Stomach (tissue), 9 donors: ENCODE results near the gene ATP6V0C. TPM values are rescaled to one million over a fixed set of nuclear protein-coding genes. Genes with fewer than 3 reads are reported as not detected.

ENCODE experiments used
- DNase-seq, 2 donors: peaks; one replicate each; pipeline versions ENCODE4 v3.0.0 to v3.0.0-alpha.2; 2013 to 2019
- H3K27ac ChIP-seq, 5 donors: fragments of 200-600 bp in 4 of 5; sonication (generic) in 4 of 5; one replicate each; pipeline ENCODE4 v1.5.1; 2013 to 2019; ENCODE audit warnings: mild to moderate bottlenecking in 1 of 5, moderate library complexity in 1 of 5
- H3K27me3 ChIP-seq, 3 donors: fragments of 200-600 bp; sonication (generic); one replicate each; pipeline ENCODE4 v1.5.1; 2017 to 2019; ENCODE audit warnings: mixed run types in 1 of 3
- H3K36me3 ChIP-seq, 4 donors: fragments of 200-600 bp; sonication (generic); 1 replicate in 3 of 4; 2 replicates in 1 of 4; pipeline ENCODE4 v1.5.1; 2016 to 2019
- H3K4me1 ChIP-seq, 4 donors: fragments of 200-600 bp; sonication (generic); one replicate each; pipeline ENCODE4 v1.5.1; 2016 to 2019
- H3K4me3 ChIP-seq, 4 donors: fragments of 200-600 bp; sonication (generic) in 3 of 4; one replicate each; pipeline ENCODE4 v1.5.1; 2016 to 2019; ENCODE audit warnings: mild to moderate bottlenecking in 1 of 4
- H3K9me3 ChIP-seq, 4 donors: fragments of 200-600 bp; sonication (generic); one replicate each; pipeline ENCODE4 v1.5.1; 2016 to 2019
- EP300 ChIP-seq: sonication (generic); formaldehyde crosslinking; IDR thresholded peaks from one replicate; pipeline ENCODE4 v1.6.1; 2017; ENCODE audit warnings: antibody characterized with exemption
- POLR2A ChIP-seq, 4 donors: fragments of 450-650 bp; IDR thresholded peaks; one replicate each; pipeline ENCODE4 v1.6.1; 2016; ENCODE audit warnings: antibody characterized with exemption in 4 of 4, control low read depth in 2 of 4, mild to moderate bottlenecking in 1 of 4, moderate library complexity in 1 of 4
- POLR2AphosphoS5 ChIP-seq, 3 donors: sonication (generic); formaldehyde crosslinking; IDR thresholded peaks; one replicate each; pipeline ENCODE4 v1.6.1; 2016; ENCODE audit warnings: antibody characterized with exemption in 3 of 3
- WGBS, 5 donors: extraction: QIAGEN DNeasy Blood & Tissue Kit in 3 of 5; methylation state at CpG; one replicate each; pipeline versions ENCODE4 v1.1.5 to v1.1.7; 2013 to 2018; 5-methylcytosine and 5-hydroxymethylcytosine counted together
- intact Hi-C: fragments of 100-400 bp; cut with DNase I; formaldehyde crosslinking; loops from one replicate; pipeline ENCODE4 v1.15.1; 2023; ENCODE audit warnings: low total_unique reads
- polyA plus RNA-seq, 3 donors: library from polyadenylated mRNA; stranded (reverse); fragments of 200-250 nt; gene quantifications; one replicate each; pipeline ENCODE4 v1.2.3, GENCODE V29; 2013
- total RNA-seq, 5 donors: library from RNA; depleted of rRNA; stranded (reverse); fragments of >200 nt; gene quantifications; one replicate each; pipeline versions ENCODE4 v1.1.0 to v1.2.3, GENCODE V29; 2014 to 2016
- TF ChIP-seq, protein P1 (sequence below), 7 experiments: fragments of 450-650 bp in 4 of 7; fragments of 200-600 bp in 3 of 7; sonication (generic) in 3 of 7; IDR thresholded peaks; one replicate each; pipeline ENCODE4 v1.5.1; 2016 to 2019; ENCODE audit warnings: antibody characterized with exemption in 7 of 7, control low read depth in 2 of 7, mild to moderate bottlenecking in 1 of 7
- donor health status: healthy with polysubstance abuse.
- donor health status: Bipolar disorder and iron deficiency.
- donor health status: healthy.

The ATP6V0C gene
- total and polyA plus RNA-seq, 8 donors, result 8.1 to 169 (median 75.3) TPM

GRCh38 chr16:2529961-2530628 lies 16.3 kb downstream of the ATP6V0C start:
- no peaks in the 10 kb centered on the region for H3K9me3 ChIP-seq
- peaks cover 21 to 57% (median 48%) of the 10 kb centered on the region in 4 donors for H3K36me3 ChIP-seq
- H3K4me1 ChIP-seq, result peaks cover 14 to 37% (median 16%) of the 10 kb centered on the region in 4 donors
- H3K4me3 ChIP-seq, result no peak overlapping the region
- DNase-seq, result peak in 1 of 2 donors; percentile 14
- intact Hi-C loops, result loop anchor here (10.0 kb wide), 1 partner anchor 65 kb away; no protein-coding TSS in a partner anchor
- no peaks in the 10 kb centered on the region for H3K27me3 ChIP-seq
- H3K27ac ChIP-seq, result peak overlapping the region in 1 of 5 donors; percentile 99
- 83 to 93% (median 89%) methylated on average over 15 of the region's 15 CpGs for WGBS, 5 donors
- TF ChIP-seq POLR2AphosphoS5 (IDR thresholded peaks at IDR 0.05) (no peak), POLR2A (IDR thresholded peaks at IDR 0.05) (no peak), EP300 (no peak)
- TF ChIP-seq, protein P1, sequence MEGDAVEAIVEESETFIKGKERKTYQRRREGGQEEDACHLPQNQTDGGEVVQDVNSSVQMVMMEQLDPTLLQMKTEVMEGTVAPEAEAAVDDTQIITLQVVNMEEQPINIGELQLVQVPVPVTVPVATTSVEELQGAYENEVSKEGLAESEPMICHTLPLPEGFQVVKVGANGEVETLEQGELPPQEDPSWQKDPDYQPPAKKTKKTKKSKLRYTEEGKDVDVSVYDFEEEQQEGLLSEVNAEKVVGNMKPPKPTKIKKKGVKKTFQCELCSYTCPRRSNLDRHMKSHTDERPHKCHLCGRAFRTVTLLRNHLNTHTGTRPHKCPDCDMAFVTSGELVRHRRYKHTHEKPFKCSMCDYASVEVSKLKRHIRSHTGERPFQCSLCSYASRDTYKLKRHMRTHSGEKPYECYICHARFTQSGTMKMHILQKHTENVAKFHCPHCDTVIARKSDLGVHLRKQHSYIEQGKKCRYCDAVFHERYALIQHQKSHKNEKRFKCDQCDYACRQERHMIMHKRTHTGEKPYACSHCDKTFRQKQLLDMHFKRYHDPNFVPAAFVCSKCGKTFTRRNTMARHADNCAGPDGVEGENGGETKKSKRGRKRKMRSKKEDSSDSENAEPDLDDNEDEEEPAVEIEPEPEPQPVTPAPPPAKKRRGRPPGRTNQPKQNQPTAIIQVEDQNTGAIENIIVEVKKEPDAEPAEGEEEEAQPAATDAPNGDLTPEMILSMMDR (IDR thresholded peaks at IDR 0.05), result no peak

- no peaks in the 10 kb centered on the region for H3K27me3 ChIP-seq
- peaks cover 14 to 31% (median 16%) of the 10 kb centered on the region in 4 donors for H3K4me1 ChIP-seq
- peak in 1 of 2 donors; percentile 35 for DNase-seq
- H3K36me3 ChIP-seq, result peaks cover 18 to 50% (median 42%) of the 10 kb centered on the region in 4 donors
- H3K4me3 ChIP-seq, result peak overlapping the region in 1 of 4 donors; percentile 63
- peak overlapping the region in 4 of 5 donors; percentile 96 to 99 (median 98) for H3K27ac ChIP-seq
- intact Hi-C loops, result loop anchor here (10.0 kb wide), 1 partner anchor 64 kb away; no protein-coding TSS in a partner anchor
- 78 to 84% (median 84%) methylated on average over 8 to 14 of the region's 14 CpGs for WGBS, 5 donors
- no peaks in the 10 kb centered on the region for H3K9me3 ChIP-seq
- TF ChIP-seq, protein P1 (IDR thresholded peaks at IDR 0.05), result no peak
- no peak for TF ChIP-seq POLR2A (IDR thresholded peaks at IDR 0.05)
- no peak for TF ChIP-seq EP300
- no peak for TF ChIP-seq POLR2AphosphoS5 (IDR thresholded peaks at IDR 0.05)
Observed at GRCh38 chr16:2530629-2531318, 17.0 kb downstream of the ATP6V0C start.

- DNase-seq, result no peak
- peaks cover 14 to 31% (median 16%) of the 10 kb centered on the region in 4 donors for H3K4me1 ChIP-seq
- H3K27ac ChIP-seq, result peak within 1 kb of the TSS; percentile 90 to 99 (median 97)
- WGBS, 5 donors, result 8 to 14% (median 10%) methylated on average over 10 to 11 of the region's 11 CpGs
- peaks cover 16 to 45% (median 37%) of the 10 kb centered on the region in 4 donors for H3K36me3 ChIP-seq
- peak within 1 kb of the TSS; percentile 56 to 73 (median 66) for H3K4me3 ChIP-seq
- no peaks in the 10 kb centered on the region for H3K27me3 ChIP-seq
- TF ChIP-seq POLR2AphosphoS5 (IDR thresholded peaks at IDR 0.05) (no peak), EP300 (no peak), POLR2A (IDR thresholded peaks at IDR 0.05) (no peak)
- TF ChIP-seq, protein P1 (IDR thresholded peaks at IDR 0.05), result no peak
- no peaks in the 10 kb centered on the region for H3K9me3 ChIP-seq
- intact Hi-C loops, result loop anchor here (10.0 kb wide), 1 partner anchor 63 kb away; no protein-coding TSS in a partner anchor
Observed at GRCh38 chr16:2531371-2531695, 17.6 kb downstream of the ATP6V0C start, which contains the start of gene CEMP1. TSS of gene CEMP1 (minus strand) at chr16:2531408. CDS start at chr16:2531073, 335 bp downstream.
